ENCODE results near the gene MEGF11.

GRCh38 chr15:65982627-65983322 lies 270.8 kb downstream of the MEGF11 start:
- TF ChIP-seq CTCF (IDR thresholded peaks at IDR 0.05; ENCODE audit: insufficient read depth, low read length, poor library complexity, severe bottlenecking) (no peak), EZH2phosphoT487 (conservative IDR thresholded peaks at IDR 0.05; ENCODE audit: low read length) (no peak)
